Measurements from ENCODE around the gene LIM2.

The LIM2 gene

DNA sequence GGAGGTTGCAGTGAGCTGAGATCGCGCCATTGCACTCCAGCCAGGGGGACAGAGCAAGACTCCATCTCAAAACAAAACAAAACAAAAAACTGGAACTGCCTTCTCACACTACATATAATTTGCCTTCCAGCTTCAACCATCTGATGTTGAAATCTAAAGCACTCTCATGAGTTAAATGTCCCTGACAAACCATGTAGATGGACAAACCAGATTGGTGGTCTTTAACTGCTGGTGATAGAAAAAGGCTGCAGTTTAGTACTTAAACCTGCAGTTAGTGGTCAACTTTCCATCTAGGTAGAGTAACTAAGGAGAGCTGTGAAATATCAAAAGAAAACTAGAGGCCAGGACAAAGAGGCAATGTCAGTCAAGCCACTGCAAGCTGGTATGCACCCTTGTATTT lies 8.4 kb upstream of the LIM2 start:
- TF ChIP-seq LEF1 (IDR thresholded peaks at IDR 0.05; ENCODE audit: borderline replicate concordance) = no peak
- TF ChIP-seq SP1 (IDR thresholded peaks at IDR 0.05) = no peak
- TF ChIP-seq ELF4 (IDR thresholded peaks at IDR 0.05) = no peak
- TF ChIP-seq CTBP1 (IDR thresholded peaks at IDR 0.05; ENCODE audit: borderline replicate concordance) = no peak
- no peak for TF ChIP-seq HDGF (IDR thresholded peaks at IDR 0.05; ENCODE audit: borderline replicate concordance)
- no peak for TF ChIP-seq FOXK2 (IDR thresholded peaks at IDR 0.05)
- no peak for TF ChIP-seq BHLHE40 (IDR thresholded peaks at IDR 0.05; ENCODE audit: borderline replicate concordance)
- DNase-seq (ENCODE audit: extremely low spot score) = no peak
- CTCF ChIA-PET = interaction anchor here (0.7 kb wide), 1 partner anchor 39 kb away, joined by 3 read pairs; no protein-coding TSS in a partner anchor
- POLR2A ChIA-PET = interaction anchor here (1.2 to 3.0 kb wide), 3 partner anchors 12 to 28 kb away, joined by 4 to 10 read pairs (median 4); partner anchors contain the start of gene NKG7

- DNase-seq (ENCODE audit: extremely low spot score) = peak; percentile 93
- ChIA-PET POLR2A (interaction anchor here (0.6 to 3.0 kb wide), 17 partner anchors 9 to 177 kb away, joined by 3 to 19 read pairs (median 3); partner anchors contain the start of genes ETFB, NKG7, VSIG10L and ZNF175), CTCF (interaction anchor here (1.1 kb wide), 2 partner anchors 28 to 263 kb away, joined by 3 to 5 read pairs; no protein-coding TSS in a partner anchor)
- TF ChIP-seq, protein P1, sequence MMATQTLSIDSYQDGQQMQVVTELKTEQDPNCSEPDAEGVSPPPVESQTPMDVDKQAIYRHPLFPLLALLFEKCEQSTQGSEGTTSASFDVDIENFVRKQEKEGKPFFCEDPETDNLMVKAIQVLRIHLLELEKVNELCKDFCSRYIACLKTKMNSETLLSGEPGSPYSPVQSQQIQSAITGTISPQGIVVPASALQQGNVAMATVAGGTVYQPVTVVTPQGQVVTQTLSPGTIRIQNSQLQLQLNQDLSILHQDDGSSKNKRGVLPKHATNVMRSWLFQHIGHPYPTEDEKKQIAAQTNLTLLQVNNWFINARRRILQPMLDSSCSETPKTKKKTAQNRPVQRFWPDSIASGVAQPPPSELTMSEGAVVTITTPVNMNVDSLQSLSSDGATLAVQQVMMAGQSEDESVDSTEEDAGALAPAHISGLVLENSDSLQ (IDR thresholded peaks at IDR 0.05) = peak; percentile 98
- no peak for TF ChIP-seq ARNT (IDR thresholded peaks at IDR 0.05)
- peak; percentile 85 for TF ChIP-seq L3MBTL2 (conservative IDR thresholded peaks at IDR 0.05)
- TF ChIP-seq SP1 (IDR thresholded peaks at IDR 0.05) = no peak
- peak; percentile 37; the same call in 1 of the 2 replicates for TF ChIP-seq ELF4 (IDR thresholded peaks at IDR 0.05)
These were observed 6.5 kb upstream of the LIM2 start for GRCh38 chr19:51394050-51394836.

DNA sequence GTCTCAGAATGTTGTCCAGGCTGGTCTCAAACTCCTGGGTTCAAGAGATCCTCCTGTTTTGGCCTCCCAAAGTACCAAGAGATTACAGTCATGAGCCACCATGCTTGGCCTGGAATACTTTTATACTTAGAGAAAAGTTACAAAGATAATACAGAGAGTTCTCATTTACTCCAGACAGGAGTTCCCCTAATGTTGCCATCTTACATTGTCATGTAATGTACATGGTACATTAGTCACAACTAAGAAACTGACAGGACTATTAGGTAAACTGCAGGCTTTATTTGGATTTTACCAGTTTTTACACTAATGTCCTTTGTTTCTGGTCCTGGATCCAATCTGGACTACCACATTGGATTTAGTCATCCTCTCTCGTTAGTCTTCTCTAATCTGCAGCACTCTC lies 4.9 kb upstream of the LIM2 start:
- no peak for TF ChIP-seq FOXA1 (IDR thresholded peaks at IDR 0.05)
- TF ChIP-seq CTBP1 (IDR thresholded peaks at IDR 0.05; ENCODE audit: borderline replicate concordance) = no peak
- no peak for TF ChIP-seq FOXK2 (IDR thresholded peaks at IDR 0.05)
- TF ChIP-seq ZNF384 (IDR thresholded peaks at IDR 0.05) = no peak
- TF ChIP-seq SP1 (IDR thresholded peaks at IDR 0.05) = no peak
- TF ChIP-seq NFRKB (IDR thresholded peaks at IDR 0.05) = no peak
- TF ChIP-seq, protein P1 (IDR thresholded peaks at IDR 0.05) = no peak
- TF ChIP-seq ARNT (IDR thresholded peaks at IDR 0.05) = no peak
- no peak for TF ChIP-seq FOXM1 (IDR thresholded peaks at IDR 0.05; ENCODE audit: borderline replicate concordance)
- no peak for TF ChIP-seq ELF4 (IDR thresholded peaks at IDR 0.05)
- no peak for TF ChIP-seq LEF1 (IDR thresholded peaks at IDR 0.05; ENCODE audit: borderline replicate concordance)
- TF ChIP-seq TARDBP (IDR thresholded peaks at IDR 0.05) = no peak
- no peak for TF ChIP-seq HDGF (IDR thresholded peaks at IDR 0.05; ENCODE audit: borderline replicate concordance)
- TF ChIP-seq L3MBTL2 (conservative IDR thresholded peaks at IDR 0.05) = no peak
- no peak for TF ChIP-seq SUZ12 (IDR thresholded peaks at IDR 0.05)
- no peak for TF ChIP-seq BHLHE40 (IDR thresholded peaks at IDR 0.05; ENCODE audit: borderline replicate concordance)
- CTCF ChIA-PET = interaction anchor here (0.7 kb wide), 1 partner anchor 17 kb away, joined by 3 read pairs; no protein-coding TSS in a partner anchor
- DNase-seq (ENCODE audit: extremely low spot score) = no peak
- POLR2A ChIA-PET = no interaction called here

GRCh38 chr19:51391073-51391611 lies 3.4 kb upstream of the LIM2 start:
- ChIA-PET POLR2A (interaction anchor here (0.9 kb wide), 1 partner anchor 23 kb away, joined by 4 read pairs; no protein-coding TSS in a partner anchor), CTCF (no interaction called here)
- TF ChIP-seq HDGF (IDR thresholded peaks at IDR 0.05; ENCODE audit: borderline replicate concordance) (no peak), SP1 (IDR thresholded peaks at IDR 0.05) (no peak), CTBP1 (IDR thresholded peaks at IDR 0.05; ENCODE audit: borderline replicate concordance) (no peak), TARDBP (IDR thresholded peaks at IDR 0.05) (no peak), ARNT (IDR thresholded peaks at IDR 0.05) (no peak), L3MBTL2 (conservative IDR thresholded peaks at IDR 0.05) (no peak), ELF4 (IDR thresholded peaks at IDR 0.05) (no peak), ZNF384 (IDR thresholded peaks at IDR 0.05) (no peak), FOXK2 (IDR thresholded peaks at IDR 0.05) (no peak), SUZ12 (IDR thresholded peaks at IDR 0.05) (no peak), NFRKB (IDR thresholded peaks at IDR 0.05) (no peak), FOXA1 (IDR thresholded peaks at IDR 0.05) (no peak), BHLHE40 (IDR thresholded peaks at IDR 0.05; ENCODE audit: borderline replicate concordance) (no peak), LEF1 (IDR thresholded peaks at IDR 0.05; ENCODE audit: borderline replicate concordance) (no peak), FOXM1 (IDR thresholded peaks at IDR 0.05; ENCODE audit: borderline replicate concordance) (no peak)
- TF ChIP-seq, protein P1 (IDR thresholded peaks at IDR 0.05) = no peak
- no peak for DNase-seq (ENCODE audit: extremely low spot score)

DNA sequence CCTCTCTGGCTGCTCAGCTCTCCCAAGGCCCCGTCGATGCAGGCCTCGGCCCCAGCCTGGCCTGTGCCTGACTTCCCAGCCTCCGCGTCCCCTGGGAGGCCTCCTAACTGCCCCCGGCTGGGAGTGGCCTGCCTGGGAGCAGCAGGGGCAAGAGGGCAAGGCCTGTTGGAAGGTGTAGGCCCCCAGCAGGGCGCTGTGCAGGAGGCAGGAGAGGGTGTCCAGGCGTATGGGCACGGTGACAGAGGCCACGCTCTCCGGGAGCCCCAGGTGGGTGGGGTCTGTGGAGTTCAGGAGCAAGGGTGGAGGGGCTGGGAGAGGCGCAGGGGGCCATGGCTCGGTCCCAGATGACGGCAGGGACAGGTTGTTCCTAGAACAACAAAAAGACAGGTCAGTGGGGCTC lies 1.4 kb upstream of the LIM2 start:
- ChIA-PET CTCF (interaction anchor here (0.6 kb wide), 1 partner anchor 117 kb away, joined by 3 read pairs; no protein-coding TSS in a partner anchor), POLR2A (no interaction called here)
- DNase-seq (ENCODE audit: extremely low spot score) = no peak
- TF ChIP-seq FOXK2 (IDR thresholded peaks at IDR 0.05) = no peak
- no peak for TF ChIP-seq ELF4 (IDR thresholded peaks at IDR 0.05)
- TF ChIP-seq FOXA1 (IDR thresholded peaks at IDR 0.05) = no peak
- no peak for TF ChIP-seq FOXM1 (IDR thresholded peaks at IDR 0.05; ENCODE audit: borderline replicate concordance)
- no peak for TF ChIP-seq TARDBP (IDR thresholded peaks at IDR 0.05)
- TF ChIP-seq, protein P1 (IDR thresholded peaks at IDR 0.05) = no peak
- TF ChIP-seq SP1 (IDR thresholded peaks at IDR 0.05) = no peak

Data from HEK293T (cell line).